AG09319 (cell line): ENCODE results near the gene GRK7.

Source experiments
- DNase-seq: peaks from one replicate; pipeline ENCODE4 v3.0.0-alpha.2; 2010; ENCODE audit warnings: low read depth; ENCODE audit errors: extremely low read depth
- TF ChIP-seq, protein P1 (sequence below): IDR thresholded peaks from 2 replicates; pipeline ENCODE4 v1.5.1; 2011; ENCODE audit warnings: low read depth, mild to moderate bottlenecking, inconsistent platforms, low read length, moderate library complexity

Gene GRK7

GRCh38 chr3:141726483-141726882 is 36.7 kb upstream of the GRK7 start:
- no peak for DNase-seq
- TF ChIP-seq, protein P1, sequence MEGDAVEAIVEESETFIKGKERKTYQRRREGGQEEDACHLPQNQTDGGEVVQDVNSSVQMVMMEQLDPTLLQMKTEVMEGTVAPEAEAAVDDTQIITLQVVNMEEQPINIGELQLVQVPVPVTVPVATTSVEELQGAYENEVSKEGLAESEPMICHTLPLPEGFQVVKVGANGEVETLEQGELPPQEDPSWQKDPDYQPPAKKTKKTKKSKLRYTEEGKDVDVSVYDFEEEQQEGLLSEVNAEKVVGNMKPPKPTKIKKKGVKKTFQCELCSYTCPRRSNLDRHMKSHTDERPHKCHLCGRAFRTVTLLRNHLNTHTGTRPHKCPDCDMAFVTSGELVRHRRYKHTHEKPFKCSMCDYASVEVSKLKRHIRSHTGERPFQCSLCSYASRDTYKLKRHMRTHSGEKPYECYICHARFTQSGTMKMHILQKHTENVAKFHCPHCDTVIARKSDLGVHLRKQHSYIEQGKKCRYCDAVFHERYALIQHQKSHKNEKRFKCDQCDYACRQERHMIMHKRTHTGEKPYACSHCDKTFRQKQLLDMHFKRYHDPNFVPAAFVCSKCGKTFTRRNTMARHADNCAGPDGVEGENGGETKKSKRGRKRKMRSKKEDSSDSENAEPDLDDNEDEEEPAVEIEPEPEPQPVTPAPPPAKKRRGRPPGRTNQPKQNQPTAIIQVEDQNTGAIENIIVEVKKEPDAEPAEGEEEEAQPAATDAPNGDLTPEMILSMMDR = no peak

DNA sequence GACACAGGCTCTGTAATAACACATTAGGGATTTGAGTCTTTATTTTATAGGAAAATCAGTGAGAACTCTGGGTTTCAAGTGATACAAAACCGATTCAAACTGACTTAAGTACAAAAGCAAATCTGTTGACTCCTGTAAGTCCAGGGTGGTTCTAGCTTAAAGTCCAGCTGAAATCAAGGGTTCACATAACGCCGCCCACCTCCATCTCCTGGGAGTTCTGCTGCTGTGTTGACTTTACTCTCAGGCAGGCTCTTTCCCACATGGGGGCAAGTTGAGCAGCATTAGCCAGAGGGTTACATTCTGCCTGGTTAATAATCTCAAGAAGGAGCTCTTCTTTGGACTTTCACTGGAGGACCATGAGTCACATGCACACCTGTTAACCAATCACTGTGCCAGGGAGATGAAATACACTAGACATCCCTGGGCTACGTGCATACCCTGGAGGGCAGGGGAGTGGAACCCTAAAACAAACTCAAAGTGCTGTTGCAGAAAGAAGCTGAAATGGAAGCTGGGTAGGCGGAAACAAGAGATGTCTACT is 34.8 kb upstream of the GRK7 start:
- no peak for DNase-seq
- TF ChIP-seq, protein P1 = no peak

DNA sequence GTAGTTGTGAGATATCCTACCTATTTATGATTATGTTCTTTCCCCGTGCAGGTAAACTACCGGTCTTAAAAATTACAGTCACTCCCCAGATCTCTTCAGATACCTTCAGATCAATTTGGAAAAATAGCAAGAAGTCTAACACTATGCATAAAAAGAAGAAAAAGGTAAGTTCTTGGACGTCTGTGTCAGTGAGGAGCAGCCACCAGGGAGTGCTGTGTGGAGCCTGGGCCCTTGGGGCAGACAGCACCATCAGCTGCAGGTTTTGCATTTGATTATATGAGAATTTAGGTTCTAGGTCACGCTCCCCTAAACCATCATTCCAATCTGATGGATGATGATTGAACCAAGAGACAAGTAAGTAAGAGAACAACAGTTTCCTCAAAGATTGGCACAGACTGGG is 34.0 kb upstream of the GRK7 start:
- TF ChIP-seq, protein P1 = no peak
- no peak for DNase-seq

- no peak for DNase-seq
- TF ChIP-seq, protein P1 = no peak
These were observed 28.0 kb upstream of the GRK7 start for GRCh38 chr3:141735176-141735575.

- DNase-seq = no peak
- TF ChIP-seq, protein P1 = no peak
These were observed 27.3 kb upstream of the GRK7 start for GRCh38 chr3:141735770-141736465.

DNA sequence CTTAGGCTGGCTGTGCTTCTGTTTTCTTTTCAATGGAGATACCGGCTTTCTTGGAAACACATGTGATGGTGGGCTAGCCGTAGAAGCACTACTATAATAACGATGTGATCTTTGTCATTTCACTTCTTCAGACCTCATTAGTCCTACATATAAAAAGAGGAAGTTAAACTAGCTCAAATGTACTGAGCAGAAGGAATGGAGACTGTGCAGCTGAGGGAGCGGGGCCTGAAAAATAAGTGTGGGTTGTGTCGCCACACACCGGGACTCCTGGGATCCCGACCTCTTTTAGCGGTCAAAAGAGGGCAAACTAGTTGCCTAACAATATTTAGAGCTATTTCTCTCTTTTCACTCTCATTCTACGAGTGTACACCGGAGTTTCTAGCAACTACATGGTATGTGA is 26.1 kb upstream of the GRK7 start:
- TF ChIP-seq, protein P1 = no peak
- DNase-seq = no peak

- TF ChIP-seq, protein P1 = no peak
- DNase-seq = no peak
These were observed 25.6 kb upstream of the GRK7 start for GRCh38 chr3:141737678-141738021.
